Upper lobe of left lung (tissue), 4 donors: Measurements from ENCODE around the gene PCSK2.

Experiments used
- EP300 ChIP-seq, 4 donors: sonication (generic); formaldehyde crosslinking; IDR thresholded peaks; one replicate each; pipeline ENCODE4 v1.5.1; 2017; ENCODE audit warnings: antibody characterized with exemption in 4 of 4, control low read depth in 2 of 4
- POLR2A ChIP-seq, 4 donors: fragments of 450-650 bp; IDR thresholded peaks; one replicate each; pipeline ENCODE4 v1.5.1; 2016 to 2017; ENCODE audit warnings: antibody characterized with exemption in 4 of 4, mild to moderate bottlenecking in 2 of 4
- POLR2AphosphoS5 ChIP-seq, 2 donors: sonication (generic); formaldehyde crosslinking; IDR thresholded peaks; one replicate each; pipeline ENCODE4 v1.5.1; 2017; ENCODE audit warnings: antibody characterized with exemption in 2 of 2
- TF ChIP-seq, protein P1 (sequence below), 6 experiments: fragments of 450-650 bp in 4 of 6; fragments of 200-600 bp in 2 of 6; sonication (generic) in 2 of 6; IDR thresholded peaks; one replicate each; pipeline ENCODE4 v1.5.1; 2016 to 2019; ENCODE audit warnings: antibody characterized with exemption in 6 of 6

DNA sequence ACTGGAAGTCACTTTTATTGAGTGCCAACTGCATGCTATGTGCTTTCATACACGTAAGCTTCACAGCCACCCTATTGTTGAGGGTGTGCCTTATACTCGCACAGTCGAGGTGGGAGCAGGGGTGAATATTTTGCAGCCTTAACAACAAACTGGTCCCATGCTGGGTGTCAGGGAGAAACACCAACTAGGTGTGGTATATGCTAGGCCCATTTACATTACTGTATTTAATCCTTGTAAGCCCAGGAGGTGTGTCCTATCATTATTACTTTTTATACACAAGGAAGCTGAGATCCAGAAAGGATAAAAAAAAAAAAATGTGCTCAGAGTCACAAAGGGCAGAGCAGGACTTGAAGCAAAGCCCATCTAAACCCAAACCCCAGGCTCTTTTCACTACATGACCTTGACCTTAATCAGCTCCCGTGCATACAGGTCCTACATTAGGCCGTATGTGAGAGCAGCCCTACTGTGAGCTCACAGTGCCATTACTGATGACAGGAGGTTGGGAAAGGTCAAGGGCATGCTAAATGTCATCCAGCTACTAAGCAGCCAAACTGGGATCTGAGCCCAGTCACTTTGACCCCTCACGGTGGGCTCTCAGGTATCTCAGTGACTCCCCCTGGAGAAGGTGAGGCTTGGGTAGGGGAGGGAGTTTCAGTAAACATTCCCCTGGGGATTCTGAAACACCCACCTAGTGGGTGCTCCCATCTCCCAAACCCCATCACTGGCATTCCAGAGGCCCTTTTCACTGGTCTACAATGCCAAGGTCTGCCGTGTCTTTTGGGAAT, 242.6 kb downstream of the PCSK2 start:
- TF ChIP-seq EP300 (IDR thresholded peaks at IDR 0.05) = no peak
- TF ChIP-seq, protein P1, sequence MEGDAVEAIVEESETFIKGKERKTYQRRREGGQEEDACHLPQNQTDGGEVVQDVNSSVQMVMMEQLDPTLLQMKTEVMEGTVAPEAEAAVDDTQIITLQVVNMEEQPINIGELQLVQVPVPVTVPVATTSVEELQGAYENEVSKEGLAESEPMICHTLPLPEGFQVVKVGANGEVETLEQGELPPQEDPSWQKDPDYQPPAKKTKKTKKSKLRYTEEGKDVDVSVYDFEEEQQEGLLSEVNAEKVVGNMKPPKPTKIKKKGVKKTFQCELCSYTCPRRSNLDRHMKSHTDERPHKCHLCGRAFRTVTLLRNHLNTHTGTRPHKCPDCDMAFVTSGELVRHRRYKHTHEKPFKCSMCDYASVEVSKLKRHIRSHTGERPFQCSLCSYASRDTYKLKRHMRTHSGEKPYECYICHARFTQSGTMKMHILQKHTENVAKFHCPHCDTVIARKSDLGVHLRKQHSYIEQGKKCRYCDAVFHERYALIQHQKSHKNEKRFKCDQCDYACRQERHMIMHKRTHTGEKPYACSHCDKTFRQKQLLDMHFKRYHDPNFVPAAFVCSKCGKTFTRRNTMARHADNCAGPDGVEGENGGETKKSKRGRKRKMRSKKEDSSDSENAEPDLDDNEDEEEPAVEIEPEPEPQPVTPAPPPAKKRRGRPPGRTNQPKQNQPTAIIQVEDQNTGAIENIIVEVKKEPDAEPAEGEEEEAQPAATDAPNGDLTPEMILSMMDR (IDR thresholded peaks at IDR 0.05) = no peak
- TF ChIP-seq POLR2A (IDR thresholded peaks at IDR 0.05) = no peak
- TF ChIP-seq POLR2AphosphoS5 (IDR thresholded peaks at IDR 0.05) = no peak
